ENCODE results near the gene CRYBA2.

The CRYBA2 gene

GRCh38 chr2:218981390-218981880 lies 11.8 kb downstream of the CRYBA2 start:
- H3K27ac Mint-ChIP-seq (ENCODE audit: low read depth), result no peak overlapping the region
- H3K9me3 Mint-ChIP-seq, result no peaks in the 10 kb centered on the region
- peaks cover 1% of the 10 kb centered on the region for H3K36me3 Mint-ChIP-seq (ENCODE audit: insufficient read depth)
- H3K4me3 Mint-ChIP-seq, result peak overlapping the region; percentile 77
- peaks cover 39% of the 10 kb centered on the region for H3K4me1 Mint-ChIP-seq
- no peak for ATAC-seq (replicated peaks; ENCODE audit: extremely low read depth, poor library complexity, severe bottlenecking)
- DNase-seq (ENCODE audit: low spot score in 2 of 2), result no peak
- peaks cover 100% of the 10 kb centered on the region for H3K27me3 Mint-ChIP-seq

DNA sequence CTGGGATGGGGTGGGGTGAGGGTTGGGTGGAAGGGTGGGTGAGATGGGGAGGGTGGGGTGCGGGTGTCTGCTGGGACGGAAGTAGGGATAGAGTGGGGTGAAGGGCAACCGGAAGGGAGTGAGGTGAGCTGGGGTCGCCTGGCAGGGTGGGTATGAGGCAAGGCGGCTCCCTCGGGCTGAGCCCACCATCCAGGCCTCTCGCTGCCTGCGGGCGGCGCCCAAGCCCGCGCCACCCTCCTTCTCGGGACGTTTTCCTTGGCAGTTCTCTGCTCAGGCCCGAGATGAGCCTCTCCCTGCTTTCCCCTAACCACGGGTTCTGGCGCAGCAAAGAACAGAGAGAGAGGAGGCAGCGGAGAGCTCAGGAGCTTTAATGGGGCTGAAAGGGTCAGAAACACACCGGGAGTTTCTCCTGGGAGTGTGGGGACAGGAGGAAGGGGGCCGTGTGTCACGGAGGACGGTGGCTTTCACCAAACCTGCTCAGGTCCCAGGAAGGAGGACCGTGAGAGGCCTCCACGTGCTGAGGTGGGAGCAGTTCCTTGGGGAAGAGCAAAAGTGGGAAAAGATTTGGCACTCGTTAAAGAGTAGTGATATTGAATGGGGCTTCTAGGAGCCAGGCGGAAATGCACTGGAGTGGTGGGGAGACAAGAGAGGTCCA lies 12.4 kb downstream of the CRYBA2 start:
- DNase-seq (ENCODE audit: low spot score in 2 of 2) (no peak), ATAC-seq (replicated peaks; ENCODE audit: extremely low read depth, poor library complexity, severe bottlenecking) (no peak)
- peaks cover 38% of the 10 kb centered on the region for H3K4me1 Mint-ChIP-seq
- H3K27me3 Mint-ChIP-seq, result peaks cover 100% of the 10 kb centered on the region
- H3K9me3 Mint-ChIP-seq, result no peaks in the 10 kb centered on the region
- H3K27ac Mint-ChIP-seq (ENCODE audit: low read depth), result peak overlapping the region; percentile 74
- peaks cover 1% of the 10 kb centered on the region for H3K36me3 Mint-ChIP-seq (ENCODE audit: insufficient read depth)
- H3K4me3 Mint-ChIP-seq, result peak overlapping the region; percentile 77

- H3K27ac Mint-ChIP-seq (ENCODE audit: low read depth), result peak overlapping the region; percentile 74
- ATAC-seq (replicated peaks; ENCODE audit: extremely low read depth, poor library complexity, severe bottlenecking) (peak; percentile 88), DNase-seq (ENCODE audit: low spot score in 2 of 2) (peak; percentile 76 to 79)
- peaks cover 100% of the 10 kb centered on the region for H3K27me3 Mint-ChIP-seq
- H3K4me1 Mint-ChIP-seq, result peaks cover 34% of the 10 kb centered on the region
- peak overlapping the region; percentile 77 for H3K4me3 Mint-ChIP-seq
- H3K9me3 Mint-ChIP-seq, result no peaks in the 10 kb centered on the region
- peaks cover 1% of the 10 kb centered on the region for H3K36me3 Mint-ChIP-seq (ENCODE audit: insufficient read depth)
These were observed 13.1 kb downstream of the CRYBA2 start for GRCh38 chr2:218979846-218980734.

GRCh38 chr2:218975060-218975777 lies 18.0 kb downstream of the CRYBA2 start:
- no peak for DNase-seq (ENCODE audit: low spot score in 2 of 2)
- H3K36me3 Mint-ChIP-seq (ENCODE audit: insufficient read depth), result no peaks in the 10 kb centered on the region
- peaks cover 4% of the 10 kb centered on the region for H3K4me1 Mint-ChIP-seq
- H3K27me3 Mint-ChIP-seq, result peaks cover 88% of the 10 kb centered on the region
- no peak overlapping the region for H3K4me3 Mint-ChIP-seq
- no peak overlapping the region for H3K27ac Mint-ChIP-seq (ENCODE audit: low read depth)
- no peak for ATAC-seq (replicated peaks; ENCODE audit: extremely low read depth, poor library complexity, severe bottlenecking)
- H3K9me3 Mint-ChIP-seq, result no peaks in the 10 kb centered on the region

DNA sequence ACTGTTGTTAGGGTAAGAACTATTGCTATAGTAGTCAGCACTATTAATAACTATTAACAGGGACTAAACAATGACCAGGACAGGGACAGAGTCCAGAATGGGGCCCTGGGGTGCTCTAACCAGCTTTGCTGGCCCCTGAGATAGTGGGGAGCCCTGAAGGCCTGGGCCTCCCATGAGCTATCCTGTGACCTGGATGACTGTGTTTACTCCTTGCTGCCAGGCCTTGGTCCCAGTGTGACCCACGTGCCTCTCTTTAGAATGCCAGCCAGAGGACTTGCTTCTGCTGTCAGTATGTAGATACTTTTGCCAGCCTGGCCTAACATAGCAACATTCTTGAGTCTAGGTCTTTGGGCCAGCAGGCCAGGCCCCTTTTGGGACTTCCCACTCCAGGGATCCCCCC lies 22.3 kb downstream of the CRYBA2 start:
- Mint-ChIP-seq H3K4me3 (no peak overlapping the region), H3K9me3 (no peaks in the 10 kb centered on the region), H3K36me3 (ENCODE audit: insufficient read depth) (peaks cover 1% of the 10 kb centered on the region), H3K4me1 (no peaks in the 10 kb centered on the region), H3K27me3 (peaks cover 87% of the 10 kb centered on the region), H3K27ac (ENCODE audit: low read depth) (no peak overlapping the region)
- no peak for DNase-seq (ENCODE audit: low spot score in 2 of 2)
- ATAC-seq (replicated peaks; ENCODE audit: extremely low read depth, poor library complexity, severe bottlenecking), result no peak

DNA sequence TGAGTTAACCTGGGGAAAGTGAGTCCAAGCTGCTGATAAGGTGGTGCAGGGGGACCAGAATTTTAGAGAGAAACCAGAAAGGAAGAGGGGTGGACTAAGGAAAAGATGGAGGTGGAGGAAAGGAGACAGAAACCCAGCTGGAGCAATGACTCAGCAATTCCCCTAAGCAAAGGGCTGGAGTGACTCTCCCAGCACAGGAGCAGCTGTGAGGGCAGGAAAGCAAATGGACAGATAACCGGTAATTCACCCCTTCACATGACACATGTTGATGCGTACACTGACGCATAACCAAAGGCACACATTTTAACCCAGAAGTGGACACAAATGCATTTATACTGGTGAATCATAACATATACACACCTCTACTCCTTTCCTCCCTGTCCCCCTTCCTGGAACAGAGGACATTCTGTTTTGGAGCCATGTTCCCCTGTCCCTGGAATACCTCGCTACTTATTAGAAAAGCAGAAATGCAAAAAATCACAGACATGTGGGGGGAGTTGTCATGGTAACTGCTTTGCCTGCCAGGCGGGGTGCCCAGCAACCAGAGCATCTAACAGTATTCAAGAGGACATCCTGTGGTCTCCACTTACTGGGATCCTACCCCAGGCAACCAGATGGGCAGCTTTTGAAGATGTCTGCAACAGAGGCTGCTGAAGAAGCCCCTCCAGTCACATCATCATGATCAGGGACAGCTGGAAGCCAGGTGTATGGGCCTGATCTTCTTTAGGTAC lies 29.0 kb downstream of the CRYBA2 start:
- H3K36me3 Mint-ChIP-seq (ENCODE audit: insufficient read depth), result peaks cover 3% of the 10 kb centered on the region
- peaks cover 15% of the 10 kb centered on the region for H3K4me1 Mint-ChIP-seq
- DNase-seq (ENCODE audit: low spot score in 2 of 2), result no peak
- no peak for ATAC-seq (replicated peaks; ENCODE audit: extremely low read depth, poor library complexity, severe bottlenecking)
- peaks cover 88% of the 10 kb centered on the region for H3K27me3 Mint-ChIP-seq
- no peak overlapping the region for H3K4me3 Mint-ChIP-seq
- no peak overlapping the region for H3K27ac Mint-ChIP-seq (ENCODE audit: low read depth)
- no peaks in the 10 kb centered on the region for H3K9me3 Mint-ChIP-seq

DNA sequence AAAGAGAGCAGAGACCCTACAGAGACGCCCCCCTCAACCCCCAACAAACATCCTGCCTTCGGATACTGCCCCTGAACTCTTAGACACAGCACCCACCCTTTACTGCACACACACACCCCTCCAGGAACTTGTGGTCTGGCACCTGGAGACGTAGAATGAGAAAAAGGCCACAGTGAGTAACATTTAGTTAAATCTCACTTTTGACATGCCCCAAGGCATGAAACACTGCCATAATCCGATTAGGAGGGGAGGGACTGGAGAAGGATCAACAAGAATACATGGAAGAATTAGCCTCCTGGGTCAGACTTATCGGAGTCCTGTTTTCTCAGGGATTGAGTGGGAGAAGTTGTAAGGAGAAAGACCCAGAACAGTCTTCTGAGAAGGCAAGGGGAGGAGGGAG lies 29.6 kb downstream of the CRYBA2 start:
- Mint-ChIP-seq H3K36me3 (ENCODE audit: insufficient read depth) (peaks cover 3% of the 10 kb centered on the region), H3K27ac (ENCODE audit: low read depth) (no peak overlapping the region), H3K9me3 (no peaks in the 10 kb centered on the region), H3K27me3 (peaks cover 88% of the 10 kb centered on the region), H3K4me1 (peaks cover 20% of the 10 kb centered on the region), H3K4me3 (no peak overlapping the region)
- DNase-seq (ENCODE audit: low spot score in 2 of 2), result no peak
- ATAC-seq (replicated peaks; ENCODE audit: extremely low read depth, poor library complexity, severe bottlenecking), result no peak

DNA sequence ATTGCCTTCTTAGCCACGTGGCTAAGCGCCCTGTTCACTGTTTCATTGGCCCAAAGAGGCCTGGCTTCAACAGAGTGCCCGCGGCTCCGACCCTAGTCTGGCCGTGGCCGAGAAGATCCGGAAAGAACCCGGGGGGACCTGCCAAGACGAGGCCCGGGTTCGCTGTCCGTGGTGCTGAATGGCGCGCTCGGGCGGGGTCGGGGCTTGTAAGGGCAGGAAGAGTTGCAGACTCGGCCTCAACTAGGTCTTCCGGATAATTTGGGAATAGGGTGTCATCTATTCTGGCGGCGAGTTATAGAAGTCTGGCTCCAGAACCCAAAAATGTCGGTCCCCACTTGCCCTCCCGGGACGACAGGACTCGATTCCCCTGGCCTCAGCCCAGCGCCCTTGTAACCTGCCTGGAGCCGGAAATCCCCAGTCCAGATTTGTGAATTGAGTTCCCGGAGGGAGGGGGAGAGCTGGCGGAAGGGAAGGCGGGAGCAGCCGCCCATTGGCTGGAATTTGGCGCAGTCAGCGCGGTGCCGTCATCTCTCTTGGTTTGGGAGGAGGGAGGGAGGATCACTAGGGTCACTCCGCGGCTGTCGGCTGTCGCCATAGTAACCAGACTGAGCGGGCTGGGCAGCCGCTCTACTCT lies 30.2 kb downstream of the CRYBA2 start:
- no peaks in the 10 kb centered on the region for H3K9me3 Mint-ChIP-seq
- H3K4me3 Mint-ChIP-seq, result no peak overlapping the region
- H3K36me3 Mint-ChIP-seq (ENCODE audit: insufficient read depth), result peaks cover 3% of the 10 kb centered on the region
- peak in 1 of 2 donors; percentile 42 for DNase-seq (ENCODE audit: low spot score in 2 of 2)
- peaks cover 88% of the 10 kb centered on the region for H3K27me3 Mint-ChIP-seq
- no peak for ATAC-seq (replicated peaks; ENCODE audit: extremely low read depth, poor library complexity, severe bottlenecking)
- H3K27ac Mint-ChIP-seq (ENCODE audit: low read depth), result no peak overlapping the region
- H3K4me1 Mint-ChIP-seq, result peaks cover 20% of the 10 kb centered on the region

DNA sequence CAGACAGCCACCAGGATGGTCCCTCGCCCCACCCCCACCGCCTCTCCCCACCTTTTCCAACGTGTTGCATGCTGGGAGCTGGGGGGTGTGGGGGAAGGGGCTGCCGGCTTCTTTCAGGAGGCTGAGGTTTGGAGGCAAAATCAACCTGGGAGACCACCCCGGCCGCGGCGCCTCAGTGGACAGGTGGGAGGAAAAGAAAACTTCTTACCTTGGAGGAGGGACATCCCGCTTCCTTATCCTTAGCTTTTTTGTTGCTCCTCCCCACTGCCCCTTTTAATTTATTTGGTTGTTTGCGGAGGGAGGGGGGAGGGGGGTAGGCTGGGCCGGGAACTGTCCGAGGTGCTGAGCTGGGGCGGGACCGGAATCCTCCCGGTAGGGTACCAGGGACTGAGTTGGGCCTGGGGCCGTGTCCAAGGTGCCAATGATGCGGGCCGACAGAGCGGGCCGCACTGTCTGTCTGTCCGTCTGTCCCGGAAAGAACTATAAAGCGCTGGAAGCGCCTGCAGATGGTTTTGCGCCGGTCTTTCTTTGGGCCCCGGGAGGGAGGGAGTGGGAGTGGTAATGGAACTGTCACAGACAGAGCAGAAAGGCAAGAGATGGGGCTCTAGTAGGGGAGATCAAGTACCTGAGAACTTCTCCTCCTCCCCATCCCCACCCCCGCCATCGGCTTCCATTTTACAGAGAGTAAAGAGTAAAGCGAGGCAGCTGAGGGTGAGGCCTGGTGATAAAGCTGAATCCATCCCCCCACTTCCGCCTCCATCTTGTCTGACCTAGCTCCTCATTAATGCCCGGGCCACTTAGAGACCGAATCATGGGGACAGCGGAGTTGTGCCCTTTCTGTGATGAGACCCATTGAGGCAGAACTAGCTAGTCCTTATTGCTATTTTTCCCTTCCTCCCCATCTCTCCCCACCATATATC lies 31.3 kb downstream of the CRYBA2 start:
- Mint-ChIP-seq H3K4me1 (peaks cover 20% of the 10 kb centered on the region), H3K9me3 (no peaks in the 10 kb centered on the region), H3K27ac (ENCODE audit: low read depth) (no peak overlapping the region), H3K4me3 (peak overlapping the region; percentile 61), H3K27me3 (peaks cover 88% of the 10 kb centered on the region), H3K36me3 (ENCODE audit: insufficient read depth) (peaks cover 3% of the 10 kb centered on the region)
- DNase-seq (ENCODE audit: low spot score in 2 of 2), result no peak
- ATAC-seq (replicated peaks; ENCODE audit: extremely low read depth, poor library complexity, severe bottlenecking), result no peak

GRCh38 chr2:218961229-218961628 lies 32.0 kb downstream of the CRYBA2 start:
- peak overlapping the region; percentile 61 for H3K4me3 Mint-ChIP-seq
- DNase-seq (ENCODE audit: low spot score in 2 of 2), result no peak
- H3K27ac Mint-ChIP-seq (ENCODE audit: low read depth), result no peak overlapping the region
- no peaks in the 10 kb centered on the region for H3K9me3 Mint-ChIP-seq
- ATAC-seq (replicated peaks; ENCODE audit: extremely low read depth, poor library complexity, severe bottlenecking), result no peak
- H3K27me3 Mint-ChIP-seq, result peaks cover 88% of the 10 kb centered on the region
- H3K36me3 Mint-ChIP-seq (ENCODE audit: insufficient read depth), result peaks cover 3% of the 10 kb centered on the region
- H3K4me1 Mint-ChIP-seq, result peaks cover 20% of the 10 kb centered on the region
